ENCODE results near the gene HOXA10. TPM values are rescaled to one million over a fixed set of nuclear protein-coding genes. Genes with fewer than 3 reads are reported as not detected.

Gene HOXA10
- polyA plus RNA-seq, 1 donor: 0.12 TPM

GRCh38 chr7:27164045-27164366 lies 10.1 kb downstream of the HOXA10 start:
- Histone ChIP-seq H3K4me1 (ENCODE audit: control insufficient read depth, insufficient read depth, low read length) (peaks cover 9% of the 10 kb centered on the region), H3K27me3 (ENCODE audit: control insufficient read depth, insufficient read depth, low read length) (peaks cover 96% of the 10 kb centered on the region), H3K27ac (ENCODE audit: low read length) (no peak overlapping the region), H3K4me3 (ENCODE audit: low read length) (peak overlapping the region; percentile 43), H3K9me3 (ENCODE audit: control insufficient read depth, low read depth, low read length) (peaks cover 42% of the 10 kb centered on the region), H3K36me3 (ENCODE audit: control insufficient read depth, insufficient read depth, low read length) (no peaks in the 10 kb centered on the region)
- whole genome bisulfite sequencing (ENCODE audit: insufficient coverage, low lambda C conversion rate): 18% methylated on average over 2 of the region's 12 CpGs
- no peak for DNase-seq

DNA sequence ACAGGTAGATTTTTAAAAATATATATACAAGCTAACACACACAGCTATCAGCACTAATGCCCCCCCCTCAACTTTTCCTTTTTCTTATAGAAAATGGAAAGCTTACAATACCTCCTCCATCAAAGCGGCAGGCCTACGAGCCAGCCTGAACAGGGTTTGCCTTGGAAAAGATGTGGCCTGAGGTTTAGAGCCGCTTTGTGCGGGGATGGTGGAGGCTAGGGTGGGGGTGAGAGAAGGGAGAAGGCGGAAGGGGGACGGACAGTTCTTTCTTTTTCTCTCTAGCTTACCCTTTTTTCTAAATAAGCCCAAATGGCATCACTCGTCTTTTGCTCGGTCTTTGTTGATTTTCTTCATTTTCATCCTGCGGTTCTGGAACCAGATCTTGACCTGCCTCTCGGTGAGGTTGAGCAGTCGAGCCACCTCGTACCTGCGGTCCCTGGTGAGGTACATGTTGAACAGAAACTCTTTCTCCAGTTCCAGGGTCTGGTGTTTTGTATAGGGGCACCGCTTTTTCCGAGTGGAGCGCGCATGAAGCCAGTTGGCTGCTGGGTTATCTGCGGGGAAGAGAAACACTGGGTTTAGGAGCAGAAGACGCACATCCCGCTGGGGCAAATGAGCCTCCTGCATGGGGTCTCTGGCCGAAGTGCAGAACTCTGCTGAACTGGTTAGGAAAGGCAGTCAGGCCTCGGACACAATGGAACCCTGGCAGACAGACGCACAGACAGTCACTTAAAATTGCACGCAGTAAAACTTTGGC lies 10.7 kb downstream of the HOXA10 start:
- peaks cover 9% of the 10 kb centered on the region for H3K4me1 ChIP-seq (ENCODE audit: control insufficient read depth, insufficient read depth, low read length)
- DNase-seq: no peak
- no peaks in the 10 kb centered on the region for H3K36me3 ChIP-seq (ENCODE audit: control insufficient read depth, insufficient read depth, low read length)
- peak overlapping the region; percentile 43 for H3K4me3 ChIP-seq (ENCODE audit: low read length)
- peaks cover 40% of the 10 kb centered on the region for H3K9me3 ChIP-seq (ENCODE audit: control insufficient read depth, low read depth, low read length)
- WGBS (ENCODE audit: insufficient coverage, low lambda C conversion rate): 0% methylated on average over 1 of the region's 24 CpGs
- H3K27ac ChIP-seq (ENCODE audit: low read length): no peak overlapping the region
- H3K27me3 ChIP-seq (ENCODE audit: control insufficient read depth, insufficient read depth, low read length): peaks cover 96% of the 10 kb centered on the region

- Histone ChIP-seq H3K27me3 (ENCODE audit: control insufficient read depth, insufficient read depth, low read length) (peaks cover 96% of the 10 kb centered on the region), H3K4me3 (ENCODE audit: low read length) (peak overlapping the region; percentile 43), H3K27ac (ENCODE audit: low read length) (no peak overlapping the region), H3K4me1 (ENCODE audit: control insufficient read depth, insufficient read depth, low read length) (peaks cover 9% of the 10 kb centered on the region), H3K36me3 (ENCODE audit: control insufficient read depth, insufficient read depth, low read length) (no peaks in the 10 kb centered on the region), H3K9me3 (ENCODE audit: control insufficient read depth, low read depth, low read length) (peaks cover 37% of the 10 kb centered on the region)
- DNase-seq: no peak
- 68% methylated on average over 4 of the region's 7 CpGs for WGBS (ENCODE audit: insufficient coverage, low lambda C conversion rate)
Observed at GRCh38 chr7:27162561-27163287, 11.4 kb downstream of the HOXA10 start.

DNA sequence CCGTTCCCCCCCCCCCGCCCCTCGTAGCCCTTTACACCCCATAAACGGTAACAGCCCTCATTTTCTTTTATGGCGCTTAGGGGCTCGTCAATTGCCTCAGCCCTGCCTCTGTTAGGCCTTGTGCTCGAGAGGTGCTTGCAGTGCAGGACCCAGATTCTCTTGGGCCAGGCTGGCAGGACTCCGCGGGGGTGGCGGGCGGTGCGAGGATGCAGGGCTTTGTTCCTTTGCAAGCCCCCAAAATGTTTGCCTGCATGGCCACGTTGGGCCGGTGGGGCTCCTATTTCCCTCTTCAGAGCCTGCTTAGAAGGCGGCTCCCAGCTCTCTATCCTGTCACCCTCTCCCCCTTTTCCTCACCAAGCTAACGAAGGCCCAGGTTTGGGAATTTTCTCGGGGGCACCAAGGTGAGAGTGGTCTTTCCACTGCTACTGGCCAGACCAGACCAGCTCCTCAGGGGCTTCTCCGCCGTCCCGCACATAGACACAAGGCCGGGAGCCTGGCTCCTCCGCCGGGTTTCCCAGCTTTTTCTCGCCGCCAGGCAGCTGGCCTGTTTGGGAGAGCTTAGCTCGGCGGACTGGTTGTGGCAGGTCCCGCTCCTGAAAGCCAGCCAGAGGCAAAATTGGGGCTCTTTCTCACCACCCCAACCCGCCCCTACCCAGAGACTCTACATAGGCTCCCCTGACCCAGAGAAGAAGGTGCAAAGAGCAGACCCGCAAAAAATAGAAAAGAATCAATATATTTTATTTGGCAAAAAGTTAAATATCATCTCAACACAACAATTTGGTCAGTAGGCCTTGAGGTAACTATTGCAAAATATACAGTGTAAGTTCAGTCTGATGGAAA lies 12.2 kb downstream of the HOXA10 start:
- WGBS (ENCODE audit: insufficient coverage, low lambda C conversion rate): 60% methylated on average over 1 of the region's 30 CpGs
- H3K4me1 ChIP-seq (ENCODE audit: control insufficient read depth, insufficient read depth, low read length): peaks cover 9% of the 10 kb centered on the region
- H3K36me3 ChIP-seq (ENCODE audit: control insufficient read depth, insufficient read depth, low read length): no peaks in the 10 kb centered on the region
- peaks cover 96% of the 10 kb centered on the region for H3K27me3 ChIP-seq (ENCODE audit: control insufficient read depth, insufficient read depth, low read length)
- peaks cover 34% of the 10 kb centered on the region for H3K9me3 ChIP-seq (ENCODE audit: control insufficient read depth, low read depth, low read length)
- peak overlapping the region; percentile 8 for H3K27ac ChIP-seq (ENCODE audit: low read length)
- no peak for DNase-seq
- H3K4me3 ChIP-seq (ENCODE audit: low read length): no peak overlapping the region

GRCh38 chr7:27161214-27161720 lies 12.9 kb downstream of the HOXA10 start:
- H3K36me3 ChIP-seq (ENCODE audit: control insufficient read depth, insufficient read depth, low read length): no peaks in the 10 kb centered on the region
- no peak overlapping the region for H3K27ac ChIP-seq (ENCODE audit: low read length)
- H3K27me3 ChIP-seq (ENCODE audit: control insufficient read depth, insufficient read depth, low read length): peaks cover 94% of the 10 kb centered on the region
- no peak for DNase-seq
- H3K9me3 ChIP-seq (ENCODE audit: control insufficient read depth, low read depth, low read length): peaks cover 28% of the 10 kb centered on the region
- WGBS (ENCODE audit: insufficient coverage, low lambda C conversion rate): 0% methylated on average over 1 of the region's 27 CpGs
- H3K4me3 ChIP-seq (ENCODE audit: low read length): peak overlapping the region; percentile 59
- peaks cover 10% of the 10 kb centered on the region for H3K4me1 ChIP-seq (ENCODE audit: control insufficient read depth, insufficient read depth, low read length)

GRCh38 chr7:27160546-27161213 lies 13.4 kb downstream of the HOXA10 start:
- Histone ChIP-seq H3K4me3 (ENCODE audit: low read length) (peak overlapping the region; percentile 59), H3K27ac (ENCODE audit: low read length) (peak overlapping the region; percentile 64), H3K9me3 (ENCODE audit: control insufficient read depth, low read depth, low read length) (peaks cover 29% of the 10 kb centered on the region), H3K4me1 (ENCODE audit: control insufficient read depth, insufficient read depth, low read length) (peaks cover 12% of the 10 kb centered on the region), H3K27me3 (ENCODE audit: control insufficient read depth, insufficient read depth, low read length) (peaks cover 94% of the 10 kb centered on the region), H3K36me3 (ENCODE audit: control insufficient read depth, insufficient read depth, low read length) (no peaks in the 10 kb centered on the region)
- whole genome bisulfite sequencing (ENCODE audit: insufficient coverage, low lambda C conversion rate): 0% methylated on average over 2 of the region's 54 CpGs
- peak; percentile 71 to 78 for DNase-seq

GRCh38 chr7:27160145-27160545 lies 14.0 kb downstream of the HOXA10 start:
- peaks cover 25% of the 10 kb centered on the region for H3K9me3 ChIP-seq (ENCODE audit: control insufficient read depth, low read depth, low read length)
- H3K4me1 ChIP-seq (ENCODE audit: control insufficient read depth, insufficient read depth, low read length): peaks cover 12% of the 10 kb centered on the region
- H3K27me3 ChIP-seq (ENCODE audit: control insufficient read depth, insufficient read depth, low read length): peaks cover 94% of the 10 kb centered on the region
- H3K36me3 ChIP-seq (ENCODE audit: control insufficient read depth, insufficient read depth, low read length): no peaks in the 10 kb centered on the region
- no CpG with 5 or more reads among the region's 23 CpGs for WGBS (ENCODE audit: insufficient coverage, low lambda C conversion rate)
- no peak for DNase-seq
- peak overlapping the region; percentile 59 for H3K4me3 ChIP-seq (ENCODE audit: low read length)
- peak overlapping the region; percentile 45 for H3K27ac ChIP-seq (ENCODE audit: low read length)

DNA sequence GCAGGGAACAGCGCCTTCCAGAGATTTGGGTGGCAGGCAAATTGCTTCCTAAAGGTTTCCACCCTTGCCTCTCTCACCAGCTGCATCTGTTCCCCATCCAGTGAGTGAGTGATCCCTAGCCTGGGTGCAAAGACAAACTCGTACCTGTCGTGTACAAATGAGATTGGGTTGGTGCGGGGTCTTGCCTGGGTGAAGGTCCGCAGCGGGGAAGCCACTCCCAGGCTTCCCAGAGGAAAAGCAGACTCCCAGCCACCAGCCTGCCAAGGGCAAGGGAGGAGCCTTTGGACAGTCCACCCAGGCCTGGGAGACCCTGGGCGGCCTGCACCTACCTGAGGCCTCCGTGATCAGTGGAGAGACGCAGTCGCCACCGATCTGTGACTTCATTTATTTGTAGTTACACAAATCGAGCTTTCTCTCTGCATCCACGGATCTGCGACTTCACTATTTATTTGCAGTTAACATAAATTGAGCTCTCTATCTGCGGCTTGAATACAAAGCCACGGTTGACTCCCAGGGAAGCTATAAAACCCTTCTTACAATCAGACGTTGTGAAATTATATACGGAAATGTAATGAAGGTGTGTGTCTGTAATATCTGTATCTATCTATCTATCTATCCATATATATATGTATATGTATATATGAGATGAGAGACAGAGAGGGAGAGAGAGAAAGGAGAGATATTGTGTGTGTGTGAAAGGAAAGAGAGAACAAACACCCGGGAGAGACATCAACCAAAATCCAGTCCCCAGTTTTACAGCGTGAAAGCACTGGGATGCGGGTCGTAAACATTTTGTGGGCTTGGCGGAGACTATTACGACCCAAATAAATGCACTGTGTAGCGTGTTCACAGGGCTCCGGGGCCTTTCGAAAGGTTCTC lies 14.6 kb downstream of the HOXA10 start:
- H3K4me1 ChIP-seq (ENCODE audit: control insufficient read depth, insufficient read depth, low read length): peaks cover 12% of the 10 kb centered on the region
- peak overlapping the region; percentile 59 for H3K4me3 ChIP-seq (ENCODE audit: low read length)
- no peaks in the 10 kb centered on the region for H3K36me3 ChIP-seq (ENCODE audit: control insufficient read depth, insufficient read depth, low read length)
- peak overlapping the region; percentile 45 for H3K27ac ChIP-seq (ENCODE audit: low read length)
- no peak for DNase-seq
- peaks cover 94% of the 10 kb centered on the region for H3K27me3 ChIP-seq (ENCODE audit: control insufficient read depth, insufficient read depth, low read length)
- H3K9me3 ChIP-seq (ENCODE audit: control insufficient read depth, low read depth, low read length): peaks cover 22% of the 10 kb centered on the region
- WGBS (ENCODE audit: insufficient coverage, low lambda C conversion rate): no CpG with 5 or more reads among the region's 27 CpGs

Data from large intestine (tissue), 3 donors.